ENCODE measurements around the gene HOOK2. TPM values are rescaled to one million over a fixed set of nuclear protein-coding genes. Genes with fewer than 3 reads are reported as not detected.

The HOOK2 gene
- total and polyA plus RNA-seq, 2 of the 13 experiments (the other 11 are each of a cell fraction or from before 2014, with no cell fraction given) = 9.2 to 12.9 TPM

DNA sequence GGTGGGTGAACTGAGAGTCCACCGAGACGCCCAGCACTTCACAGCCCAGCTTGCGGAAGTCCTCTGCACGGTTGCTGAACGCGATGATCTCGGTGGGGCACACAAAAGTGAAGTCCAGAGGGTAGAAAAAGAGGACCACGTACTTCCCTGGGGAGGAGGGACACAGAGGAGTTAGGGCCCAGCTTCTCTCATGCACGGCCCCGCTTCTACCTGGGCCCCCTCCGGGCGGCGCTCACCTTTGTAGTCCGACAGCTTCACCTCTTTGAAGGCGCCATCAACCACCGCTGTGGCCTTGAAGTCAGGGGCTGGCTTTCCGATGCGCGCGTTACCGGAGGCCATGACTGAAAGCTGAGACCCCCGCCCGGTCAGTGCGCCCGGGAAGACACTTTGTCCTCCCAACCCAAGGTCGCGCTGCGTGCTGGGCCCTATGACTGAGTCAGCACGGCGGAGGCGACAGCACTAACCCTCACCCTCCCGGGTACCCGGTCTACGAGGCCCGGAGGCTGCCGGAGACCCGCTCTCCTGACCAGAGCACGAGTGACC is 25.6 kb upstream of the HOOK2 start (continued):
- TF ChIP-seq XRCC5 (optimal IDR thresholded peaks at IDR 0.05; ENCODE audit: low read length) (no peak), DMAP1 (CRISPR knock-in tag; IDR thresholded peaks at IDR 0.05) (peak; percentile 26; the same call in 1 of the 2 replicates), MAFK (conservative IDR thresholded peaks at IDR 0.05 in 1 of 2, IDR thresholded peaks at IDR 0.05 in 1 of 2; ENCODE audit: low read length in 2 of 2) (peak; percentile 28 to 42; a peak in 2 of 4 replicates), ATRX (CRISPR knock-in tag; IDR thresholded peaks at IDR 0.05; ENCODE audit: borderline replicate concordance) (no peak), ZFP1 (CRISPR knock-in tag; IDR thresholded peaks at IDR 0.05) (no peak), MIXL1 (CRISPR knock-in tag; IDR thresholded peaks at IDR 0.05) (no peak), ZSCAN31 (CRISPR knock-in tag; IDR thresholded peaks at IDR 0.05; ENCODE audit: low read depth) (no peak), U2AF2 (IDR thresholded peaks at IDR 0.05; ENCODE audit: low read depth, low read length) (no peak), ZNF224 (CRISPR knock-in tag; IDR thresholded peaks at IDR 0.05) (no peak; the same call in 1 of the 2 replicates), TSC22D2 (CRISPR knock-in tag; IDR thresholded peaks at IDR 0.05; ENCODE audit: borderline replicate concordance) (no peak), ZNF816 (CRISPR knock-in tag; IDR thresholded peaks at IDR 0.05; ENCODE audit: borderline replicate concordance) (no peak), MTF1 (CRISPR knock-in tag; IDR thresholded peaks at IDR 0.05) (no peak), ZNF30 (CRISPR knock-in tag; IDR thresholded peaks at IDR 0.05) (no peak), ZNF788 (CRISPR knock-in tag; IDR thresholded peaks at IDR 0.05; ENCODE audit: borderline replicate concordance) (0 out of 2 replicates have a peak, but pooled peaks have one; percentile 1), ISL2 (CRISPR knock-in tag; IDR thresholded peaks at IDR 0.05) (no peak)
- TF ChIP-seq, protein P1, sequence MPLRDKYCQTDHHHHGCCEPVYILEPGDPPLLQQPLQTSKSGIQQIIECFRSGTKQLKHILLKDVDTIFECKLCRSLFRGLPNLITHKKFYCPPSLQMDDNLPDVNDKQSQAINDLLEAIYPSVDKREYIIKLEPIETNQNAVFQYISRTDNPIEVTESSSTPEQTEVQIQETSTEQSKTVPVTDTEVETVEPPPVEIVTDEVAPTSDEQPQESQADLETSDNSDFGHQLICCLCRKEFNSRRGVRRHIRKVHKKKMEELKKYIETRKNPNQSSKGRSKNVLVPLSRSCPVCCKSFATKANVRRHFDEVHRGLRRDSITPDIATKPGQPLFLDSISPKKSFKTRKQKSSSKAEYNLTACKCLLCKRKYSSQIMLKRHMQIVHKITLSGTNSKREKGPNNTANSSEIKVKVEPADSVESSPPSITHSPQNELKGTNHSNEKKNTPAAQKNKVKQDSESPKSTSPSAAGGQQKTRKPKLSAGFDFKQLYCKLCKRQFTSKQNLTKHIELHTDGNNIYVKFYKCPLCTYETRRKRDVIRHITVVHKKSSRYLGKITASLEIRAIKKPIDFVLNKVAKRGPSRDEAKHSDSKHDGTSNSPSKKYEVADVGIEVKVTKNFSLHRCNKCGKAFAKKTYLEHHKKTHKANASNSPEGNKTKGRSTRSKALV (CRISPR knock-in tag; IDR thresholded peaks at IDR 0.05) = no peak
- TF ChIP-seq, protein P2, sequence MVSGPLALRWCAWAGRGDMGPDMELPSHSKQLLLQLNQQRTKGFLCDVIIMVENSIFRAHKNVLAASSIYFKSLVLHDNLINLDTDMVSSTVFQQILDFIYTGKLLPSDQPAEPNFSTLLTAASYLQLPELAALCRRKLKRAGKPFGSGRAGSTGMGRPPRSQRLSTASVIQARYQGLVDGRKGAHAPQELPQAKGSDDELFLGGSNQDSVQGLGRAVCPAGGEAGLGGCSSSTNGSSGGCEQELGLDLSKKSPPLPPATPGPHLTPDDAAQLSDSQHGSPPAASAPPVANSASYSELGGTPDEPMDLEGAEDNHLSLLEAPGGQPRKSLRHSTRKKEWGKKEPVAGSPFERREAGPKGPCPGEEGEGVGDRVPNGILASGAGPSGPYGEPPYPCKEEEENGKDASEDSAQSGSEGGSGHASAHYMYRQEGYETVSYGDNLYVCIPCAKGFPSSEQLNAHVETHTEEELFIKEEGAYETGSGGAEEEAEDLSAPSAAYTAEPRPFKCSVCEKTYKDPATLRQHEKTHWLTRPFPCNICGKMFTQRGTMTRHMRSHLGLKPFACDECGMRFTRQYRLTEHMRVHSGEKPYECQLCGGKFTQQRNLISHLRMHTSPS (CRISPR knock-in tag; IDR thresholded peaks at IDR 0.05; ENCODE audit: low read depth) = no peak
- TF ChIP-seq, protein P3, sequence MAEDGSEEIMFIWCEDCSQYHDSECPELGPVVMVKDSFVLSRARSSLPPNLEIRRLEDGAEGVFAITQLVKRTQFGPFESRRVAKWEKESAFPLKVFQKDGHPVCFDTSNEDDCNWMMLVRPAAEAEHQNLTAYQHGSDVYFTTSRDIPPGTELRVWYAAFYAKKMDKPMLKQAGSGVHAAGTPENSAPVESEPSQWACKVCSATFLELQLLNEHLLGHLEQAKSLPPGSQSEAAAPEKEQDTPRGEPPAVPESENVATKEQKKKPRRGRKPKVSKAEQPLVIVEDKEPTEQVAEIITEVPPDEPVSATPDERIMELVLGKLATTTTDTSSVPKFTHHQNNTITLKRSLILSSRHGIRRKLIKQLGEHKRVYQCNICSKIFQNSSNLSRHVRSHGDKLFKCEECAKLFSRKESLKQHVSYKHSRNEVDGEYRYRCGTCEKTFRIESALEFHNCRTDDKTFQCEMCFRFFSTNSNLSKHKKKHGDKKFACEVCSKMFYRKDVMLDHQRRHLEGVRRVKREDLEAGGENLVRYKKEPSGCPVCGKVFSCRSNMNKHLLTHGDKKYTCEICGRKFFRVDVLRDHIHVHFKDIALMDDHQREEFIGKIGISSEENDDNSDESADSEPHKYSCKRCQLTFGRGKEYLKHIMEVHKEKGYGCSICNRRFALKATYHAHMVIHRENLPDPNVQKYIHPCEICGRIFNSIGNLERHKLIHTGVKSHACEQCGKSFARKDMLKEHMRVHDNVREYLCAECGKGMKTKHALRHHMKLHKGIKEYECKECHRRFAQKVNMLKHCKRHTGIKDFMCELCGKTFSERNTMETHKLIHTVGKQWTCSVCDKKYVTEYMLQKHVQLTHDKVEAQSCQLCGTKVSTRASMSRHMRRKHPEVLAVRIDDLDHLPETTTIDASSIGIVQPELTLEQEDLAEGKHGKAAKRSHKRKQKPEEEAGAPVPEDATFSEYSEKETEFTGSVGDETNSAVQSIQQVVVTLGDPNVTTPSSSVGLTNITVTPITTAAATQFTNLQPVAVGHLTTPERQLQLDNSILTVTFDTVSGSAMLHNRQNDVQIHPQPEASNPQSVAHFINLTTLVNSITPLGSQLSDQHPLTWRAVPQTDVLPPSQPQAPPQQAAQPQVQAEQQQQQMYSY (CRISPR knock-in tag; IDR thresholded peaks at IDR 0.05) = no peak
- TF ChIP-seq, protein P4, sequence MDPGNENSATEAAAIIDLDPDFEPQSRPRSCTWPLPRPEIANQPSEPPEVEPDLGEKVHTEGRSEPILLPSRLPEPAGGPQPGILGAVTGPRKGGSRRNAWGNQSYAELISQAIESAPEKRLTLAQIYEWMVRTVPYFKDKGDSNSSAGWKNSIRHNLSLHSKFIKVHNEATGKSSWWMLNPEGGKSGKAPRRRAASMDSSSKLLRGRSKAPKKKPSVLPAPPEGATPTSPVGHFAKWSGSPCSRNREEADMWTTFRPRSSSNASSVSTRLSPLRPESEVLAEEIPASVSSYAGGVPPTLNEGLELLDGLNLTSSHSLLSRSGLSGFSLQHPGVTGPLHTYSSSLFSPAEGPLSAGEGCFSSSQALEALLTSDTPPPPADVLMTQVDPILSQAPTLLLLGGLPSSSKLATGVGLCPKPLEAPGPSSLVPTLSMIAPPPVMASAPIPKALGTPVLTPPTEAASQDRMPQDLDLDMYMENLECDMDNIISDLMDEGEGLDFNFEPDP (CRISPR knock-in tag; conservative IDR thresholded peaks at IDR 0.05) = no peak
- TF ChIP-seq, protein P5, sequence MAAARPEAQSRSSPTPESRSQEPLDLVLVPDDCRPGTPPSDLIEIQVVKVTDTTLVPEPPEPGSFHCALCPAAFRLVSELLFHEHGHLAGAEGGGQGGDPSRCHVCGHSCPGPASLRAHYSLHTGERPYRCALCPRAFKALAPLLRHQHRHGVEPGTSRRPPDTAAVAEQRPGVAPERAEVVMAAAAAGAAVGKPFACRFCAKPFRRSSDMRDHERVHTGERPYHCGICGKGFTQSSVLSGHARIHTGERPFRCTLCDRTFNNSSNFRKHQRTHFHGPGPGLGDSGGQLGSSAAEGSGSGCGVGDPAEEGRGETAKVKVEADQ (CRISPR knock-in tag; IDR thresholded peaks at IDR 0.05; ENCODE audit: borderline replicate concordance) = no peak
- TF ChIP-seq, protein P6, sequence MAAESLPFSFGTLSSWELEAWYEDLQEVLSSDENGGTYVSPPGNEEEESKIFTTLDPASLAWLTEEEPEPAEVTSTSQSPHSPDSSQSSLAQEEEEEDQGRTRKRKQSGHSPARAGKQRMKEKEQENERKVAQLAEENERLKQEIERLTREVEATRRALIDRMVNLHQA (CRISPR knock-in tag; IDR thresholded peaks at IDR 0.05) = no peak

All from HepG2 (cell line).